Myocyte (in vitro differentiated cells): ENCODE data around the gene MEA1. TPM values are rescaled to one million over a fixed set of nuclear protein-coding genes. Genes with fewer than 3 reads are reported as not detected.

Experiments
- DNase-seq: peaks from one replicate; pipeline ENCODE4 v3.0.0-alpha.2; 2012; ENCODE audit warnings: low read depth
- total RNA-seq: library from RNA; depleted of rRNA; stranded (reverse); fragments of >200 nt; gene quantifications from 2 replicates; pipeline ENCODE4 v1.2.3, GENCODE V29; 2014

The MEA1 gene
- total RNA-seq, 1 donor from 2014 or later = 33.6 TPM

GRCh38 chr6:42978487-42978838, 35.3 kb downstream of the MEA1 start:
- DNase-seq = peak; percentile 76

DNA sequence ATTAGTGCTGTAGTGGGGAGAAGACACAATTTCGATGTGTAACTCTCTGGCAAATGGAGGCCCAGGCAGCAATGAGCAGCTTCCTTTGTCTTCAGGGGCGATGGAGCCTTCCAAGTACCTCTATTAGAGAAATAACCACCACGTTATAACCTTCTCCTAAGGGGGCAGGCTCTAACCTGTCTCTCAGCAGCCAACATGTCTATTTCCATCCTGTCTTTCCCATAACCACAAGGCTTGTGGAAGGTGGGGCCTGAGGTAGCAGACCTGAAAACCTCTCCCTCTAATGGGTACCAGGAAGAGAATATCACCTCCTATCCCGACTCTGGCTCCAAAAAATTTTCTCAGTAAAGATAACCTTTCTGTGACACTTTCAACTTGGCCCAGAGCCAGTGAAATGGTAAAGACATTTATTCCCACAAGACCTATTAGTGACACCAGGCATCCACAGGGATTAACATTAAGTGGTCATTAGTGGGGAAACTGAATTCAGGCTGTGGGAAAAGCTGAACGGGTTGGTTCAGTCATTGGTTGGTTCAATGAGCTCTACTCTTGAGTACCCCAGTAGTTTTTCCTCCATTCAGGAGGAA, 38.7 kb downstream of the MEA1 start:
- DNase-seq = no peak

DNA sequence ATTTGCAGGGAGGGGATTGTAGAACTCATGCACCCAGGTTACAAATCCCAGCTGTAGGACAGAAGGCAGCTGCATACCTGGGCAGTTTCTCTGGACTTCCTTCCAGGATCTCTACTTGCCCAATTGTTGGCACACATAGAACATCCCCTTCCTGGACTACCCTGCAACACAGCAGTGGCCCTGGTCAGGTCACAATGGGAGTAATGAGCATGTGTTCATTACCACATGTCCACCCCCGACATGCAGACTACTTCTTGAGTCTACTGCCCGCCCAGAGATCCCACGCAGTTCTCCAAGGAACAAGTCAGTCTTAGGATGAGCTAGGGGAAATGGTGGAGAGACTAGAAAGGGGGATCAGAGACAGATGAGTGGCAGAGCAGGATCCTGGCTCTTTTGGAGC, 39.8 kb downstream of the MEA1 start:
- DNase-seq = no peak

DNA sequence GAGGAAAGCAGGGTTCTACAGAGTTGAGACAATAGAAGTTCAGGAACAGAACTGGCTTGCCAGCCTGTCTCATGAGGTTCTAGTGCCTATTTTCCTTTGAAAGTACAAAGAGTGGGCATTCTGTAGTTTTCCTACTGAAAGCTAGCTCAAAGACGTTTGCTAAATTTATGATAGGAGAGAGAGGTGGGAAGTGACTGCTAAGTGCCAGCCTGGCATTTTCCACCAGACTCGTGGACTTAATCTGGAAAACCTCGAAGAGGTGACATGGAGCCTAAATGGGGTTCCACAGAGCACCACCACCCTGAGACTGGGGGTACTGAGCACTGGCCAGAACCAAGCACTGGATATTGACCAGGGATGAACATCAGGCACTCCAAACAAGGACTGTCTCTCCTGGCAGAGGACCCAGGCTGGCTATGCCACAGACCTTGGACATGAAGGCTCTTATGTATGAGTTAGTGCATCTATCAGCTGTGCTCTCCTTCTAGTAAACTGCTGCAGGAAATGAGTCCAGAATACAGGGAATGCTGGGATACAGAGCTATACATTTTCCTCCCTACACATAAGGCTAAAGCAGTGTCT, 41.9 kb downstream of the MEA1 start:
- DNase-seq = peak; percentile 29

GRCh38 chr6:42970871-42971612, 42.7 kb downstream of the MEA1 start:
- peak; percentile 35 for DNase-seq

- DNase-seq = no peak
Measured at GRCh38 chr6:42969934-42970333, 43.8 kb downstream of the MEA1 start.

DNA sequence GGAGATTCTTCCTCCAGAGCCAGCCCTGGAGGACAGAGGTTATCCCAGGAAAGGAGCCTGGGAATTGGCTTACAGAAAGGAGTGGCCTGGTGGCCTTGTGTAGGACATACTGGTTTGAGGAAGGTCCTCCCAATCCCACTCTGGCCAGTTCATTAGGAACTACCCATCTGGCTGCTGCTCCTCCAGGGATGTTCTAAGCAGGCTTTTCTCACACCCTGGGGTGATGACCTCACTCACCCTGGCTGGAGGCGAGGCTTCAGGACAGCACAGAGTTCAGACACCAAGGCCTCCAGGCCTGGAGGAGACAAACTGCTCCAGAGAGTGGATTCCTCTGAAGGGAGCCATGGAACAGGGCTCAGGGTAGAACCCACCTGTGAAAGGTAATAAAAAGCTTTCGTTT, 44.3 kb downstream of the MEA1 start:
- no peak for DNase-seq

DNA sequence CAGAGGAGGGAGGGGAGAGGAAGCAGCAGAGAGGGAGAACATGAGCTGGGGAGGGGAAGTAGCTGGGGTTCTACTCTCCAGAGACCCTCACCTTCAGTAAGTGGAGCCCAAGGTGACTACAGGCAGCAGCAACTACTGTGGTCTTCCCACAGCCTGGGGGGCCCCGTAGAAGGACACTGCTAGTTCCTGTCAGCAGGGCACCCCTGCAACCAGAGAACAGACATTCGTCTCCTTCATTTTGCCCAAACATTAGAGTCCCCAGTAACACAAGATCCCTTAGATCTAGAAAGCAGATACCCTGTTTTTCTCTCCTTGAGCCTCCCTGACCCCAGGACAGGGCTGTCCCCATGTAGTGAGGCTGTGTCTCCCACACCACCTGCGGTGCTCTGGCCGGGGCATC, 45.0 kb downstream of the MEA1 start:
- no peak for DNase-seq

- DNase-seq = no peak
Measured at GRCh38 chr6:42968126-42968701, 45.5 kb downstream of the MEA1 start.

DNA sequence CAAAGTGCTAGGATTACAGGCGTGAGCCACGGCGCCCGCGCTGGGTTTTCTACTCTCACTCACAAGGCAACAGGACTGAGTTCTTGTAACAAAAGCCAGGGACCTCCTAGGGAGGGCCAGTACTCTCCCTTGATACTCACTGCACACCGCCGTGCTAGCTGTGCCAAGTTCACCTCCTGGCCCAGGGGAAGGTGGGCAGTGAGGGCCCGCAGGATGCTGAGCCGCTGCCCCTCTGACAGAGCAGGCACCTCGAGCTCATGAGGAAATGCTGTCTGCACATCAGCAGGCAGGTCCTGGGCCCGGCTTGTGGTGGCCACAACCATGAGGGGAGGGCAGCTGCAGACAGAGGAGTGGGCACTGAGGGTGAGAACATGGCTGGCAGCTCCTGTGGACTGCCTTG, 46.5 kb downstream of the MEA1 start:
- DNase-seq = no peak

DNA sequence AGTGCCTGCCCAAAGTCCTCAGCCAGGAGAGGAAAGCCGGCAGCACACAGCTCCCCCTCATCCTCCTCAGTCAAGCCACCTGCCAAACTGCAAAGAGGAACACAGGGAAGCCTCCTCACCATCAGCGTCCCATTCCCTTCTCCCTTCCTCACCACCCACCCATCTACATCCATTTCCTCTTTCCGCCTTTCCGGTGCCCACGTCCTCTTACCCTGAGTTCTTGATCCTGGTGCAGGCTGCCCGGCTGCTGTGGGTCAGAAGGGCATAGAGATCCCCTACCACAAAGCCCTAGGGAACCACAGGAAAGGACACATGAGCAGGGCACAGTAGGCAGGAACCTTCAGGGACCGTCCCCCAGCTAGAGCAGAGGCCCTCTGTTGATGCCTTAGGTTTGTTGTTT, 47.2 kb downstream of the MEA1 start:
- DNase-seq = no peak

DNA sequence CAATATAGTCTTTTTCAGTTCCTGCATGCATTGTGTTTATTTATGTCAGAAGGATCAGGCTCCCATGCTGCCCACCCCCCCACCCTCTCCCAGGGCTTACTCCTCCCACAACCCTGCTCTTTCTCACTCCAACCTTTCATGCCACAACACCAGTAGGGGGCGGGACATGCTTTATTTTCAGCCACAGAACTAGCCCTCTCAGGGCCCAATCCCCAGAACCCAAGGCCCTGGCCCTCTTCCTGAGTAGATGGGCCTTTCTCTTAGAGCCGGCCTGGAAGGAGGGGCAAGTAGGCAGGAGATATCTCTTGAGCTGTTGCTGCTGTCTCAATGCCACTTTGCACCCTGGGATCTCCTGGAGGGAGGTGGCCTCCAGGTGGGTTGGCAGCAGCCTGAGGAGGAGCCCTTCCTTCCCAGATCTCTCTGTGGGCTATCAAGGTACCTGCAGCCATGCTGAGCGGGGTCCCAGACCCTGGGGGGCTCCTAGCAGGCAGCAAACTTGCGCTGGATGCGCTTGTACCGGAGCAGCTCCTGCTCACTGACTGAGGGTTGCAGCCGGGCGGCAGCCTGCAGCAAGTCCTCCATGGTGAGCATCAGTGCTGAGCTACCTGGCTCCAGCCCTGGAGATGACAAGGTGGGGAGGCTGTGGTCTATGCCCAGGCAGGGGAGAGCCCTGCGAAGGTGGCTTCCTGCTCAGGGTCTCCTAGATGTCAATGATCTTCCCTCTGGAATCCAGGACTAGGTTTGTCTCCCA, 49.7 kb downstream of the MEA1 start:
- peak; percentile 22 for DNase-seq

- no peak for DNase-seq
Measured at GRCh38 chr6:42963179-42963854, 50.4 kb downstream of the MEA1 start.

GRCh38 chr6:42962502-42963178, 51.1 kb downstream of the MEA1 start:
- DNase-seq = no peak

DNA sequence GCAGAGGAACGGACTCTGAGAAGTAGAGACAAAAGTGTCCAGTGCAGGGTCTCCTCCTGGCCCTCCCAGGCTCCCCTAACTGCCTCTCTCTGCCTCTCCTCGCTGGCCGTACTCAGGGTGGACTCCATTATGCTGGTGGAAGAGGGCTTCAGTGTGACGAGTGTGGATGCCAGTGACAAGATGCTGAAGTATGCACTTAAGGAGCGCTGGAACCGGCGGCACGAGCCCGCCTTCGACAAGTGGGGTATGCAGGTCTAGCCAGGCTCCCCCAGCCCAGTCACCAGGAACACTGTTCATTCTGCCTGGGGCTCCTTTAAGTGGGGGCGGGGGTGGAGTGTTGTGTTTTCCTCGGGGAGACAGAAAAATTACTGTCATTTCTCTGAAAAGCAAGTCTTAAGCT, 51.6 kb downstream of the MEA1 start:
- DNase-seq = no peak

Other genes starting within 250 kb of the MEA1 start
- 4.3 and 4.7 TPM in 2 replicates for gene BICRAL, start 231.9 kb downstream of the MEA1 start, total RNA-seq
- 110 and 113 TPM in 2 replicates for gene RPL7L1, start 134.3 kb downstream of the MEA1 start, total RNA-seq
- gene PTCRA, start 97.9 kb downstream of the MEA1 start, total RNA-seq = not detected in 2 replicates
- 27.5 and 33.2 TPM in 2 replicates for gene CNPY3, start 84.5 kb downstream of the MEA1 start, total RNA-seq
- not detected in 2 replicates for gene GNMT, start 53.2 kb downstream of the MEA1 start, total RNA-seq
- gene PEX6, start 34.8 kb downstream of the MEA1 start, total RNA-seq = 29.3 and 32.8 TPM in 2 replicates
- 50.5 and 52.1 TPM in 2 replicates for gene PPP2R5D, start 29.4 kb downstream of the MEA1 start, total RNA-seq
- 94.5 and 194 TPM in 2 replicates for gene KLHDC3, start 303 bp upstream of the MEA1 start, total RNA-seq
- 64.0 and 65.6 TPM in 2 replicates for gene RRP36, start 7.7 kb upstream of the MEA1 start, total RNA-seq
- gene CUL7, start 39.9 kb upstream of the MEA1 start, total RNA-seq = 54.1 and 58.1 TPM in 2 replicates
- 17.6 and 27.3 TPM in 2 replicates for gene MRPL2, start 45.5 kb upstream of the MEA1 start, total RNA-seq
- gene KLC4, start 45.7 kb upstream of the MEA1 start, total RNA-seq = 21.0 and 23.6 TPM in 2 replicates
- gene PTK7, start 62.4 kb upstream of the MEA1 start, total RNA-seq = 38.9 and 47.5 TPM in 2 replicates
- 66.1 and 69.9 TPM in 2 replicates for gene SRF, start 157.3 kb upstream of the MEA1 start, total RNA-seq
- 14.5 and 20.7 TPM in 2 replicates for gene CUL9, start 168.2 kb upstream of the MEA1 start, total RNA-seq
- gene DNPH1, start 215.5 kb upstream of the MEA1 start, total RNA-seq = 63.6 and 109 TPM in 2 replicates
- gene TTBK1, start 229.5 kb upstream of the MEA1 start, total RNA-seq = not detected in 2 replicates